HEK293 (cell line): ENCODE results near the gene BAG2.

Experiments
- CTCF ChIA-PET: fragments of 350-600 bp; formaldehyde crosslinking; extraction: SDS; loops from one replicate; lab custom pipeline; 2021; ENCODE audit warnings: antibody characterized with exemption; lab: Yijun Ruan, JAX
- POLR2A ChIA-PET: fragments of 300-600 bp; formaldehyde crosslinking; extraction: SDS; loops from one replicate; lab custom pipeline; 2020; ENCODE audit warnings: antibody characterized with exemption, inconsistent platforms; lab: Yijun Ruan, JAX
- H3K27ac ChIP-seq: fragments of 200-500 bp; sonication (Bioruptor generic); 2 replicates; pipeline ENCODE4 v1.5.1; 2014; ENCODE audit warnings: low read depth, low read length, control low read depth, inconsistent platforms; ENCODE audit errors: extremely low read depth
- H3K36me3 ChIP-seq, 2 experiments: fragments of 200-500 bp in 1 of 2; sonication (Bioruptor generic) in 1 of 2; 1 replicate in 1 of 2; 2 replicates in 1 of 2; pipeline ENCODE4 v1.5.1; 2014 to 2017; ENCODE audit warnings: inconsistent platforms in 2 of 2, low read length in 2 of 2; ENCODE audit not compliant: control insufficient read depth in 2 of 2, insufficient read depth in 1 of 2
- H3K4me1 ChIP-seq: fragments of 200-500 bp; sonication (Bioruptor generic); 2 replicates; pipeline ENCODE4 v1.5.1; 2014; ENCODE audit warnings: mild to moderate bottlenecking, low read length, inconsistent platforms; ENCODE audit not compliant: control insufficient read depth, insufficient read depth
- H3K4me3 ChIP-seq: 2 replicates; pipeline ENCODE4 v1.5.1; 2011; ENCODE audit warnings: low read depth, mild to moderate bottlenecking, control low read depth, low read length, moderate library complexity
- H3K9me3 ChIP-seq: fragments of 200-500 bp; sonication (Bioruptor generic); 2 replicates; pipeline ENCODE4 v1.5.1; 2014; ENCODE audit warnings: low read depth, low read length, inconsistent platforms; ENCODE audit not compliant: control insufficient read depth, insufficient read depth
- KLF9 ChIP-seq: fragments of 450-650 bp; formaldehyde crosslinking; IDR thresholded peaks from 2 replicates; pipeline ENCODE4 v1.5.1; 2016; ENCODE audit warnings: missing biosample characterization, missing genetic modification characterization, low read depth
- SP3 ChIP-seq: fragments of 450-650 bp; formaldehyde crosslinking; IDR thresholded peaks from 2 replicates; pipeline ENCODE4 v1.5.1; 2016; ENCODE audit warnings: missing biosample characterization, missing genetic modification characterization
- SP7 ChIP-seq: fragments of 450-650 bp; formaldehyde crosslinking; IDR thresholded peaks from 2 replicates; pipeline ENCODE4 v1.5.1; 2016; ENCODE audit warnings: missing biosample characterization, missing genetic modification characterization
- WT1 ChIP-seq: fragments of 450-650 bp; formaldehyde crosslinking; IDR thresholded peaks from 2 replicates; pipeline ENCODE4 v1.5.1; 2016; ENCODE audit warnings: missing biosample characterization, missing genetic modification characterization
- YY1 ChIP-seq: fragments of 450-650 bp; formaldehyde crosslinking; IDR thresholded peaks from 2 replicates; pipeline ENCODE4 v1.5.1; 2018; ENCODE audit warnings: missing biosample characterization, missing genetic modification characterization
- ZBTB17 ChIP-seq: fragments of 450-650 bp; formaldehyde crosslinking; IDR thresholded peaks from 2 replicates; pipeline ENCODE4 v1.5.1; 2016; ENCODE audit warnings: missing biosample characterization, missing genetic modification characterization
- ZEB2 ChIP-seq: fragments of 450-650 bp; formaldehyde crosslinking; IDR thresholded peaks from 2 replicates; pipeline ENCODE4 v1.5.1; 2016; ENCODE audit warnings: missing biosample characterization, missing genetic modification characterization
- ZNF239 ChIP-seq: fragments of 450-650 bp; formaldehyde crosslinking; IDR thresholded peaks from 2 replicates; pipeline ENCODE4 v1.5.1; 2016; ENCODE audit warnings: missing biosample characterization, missing genetic modification characterization
- ZNF335 ChIP-seq: fragments of 450-650 bp; formaldehyde crosslinking; conservative IDR thresholded peaks from 2 replicates; pipeline ENCODE4 v1.5.1; 2016; ENCODE audit warnings: missing biosample characterization, missing genetic modification characterization
- ZNF391 ChIP-seq: fragments of 450-650 bp; formaldehyde crosslinking; IDR thresholded peaks from 2 replicates; pipeline ENCODE4 v1.5.1; 2016; ENCODE audit warnings: low read depth, missing biosample characterization, missing genetic modification characterization, borderline replicate concordance
- ZNF549 ChIP-seq: fragments of 450-650 bp; IDR thresholded peaks from 2 replicates; pipeline ENCODE4 v1.5.1; 2018; ENCODE audit warnings: missing biosample characterization, missing genetic modification characterization, mild to moderate bottlenecking, inconsistent platforms, moderate library complexity
- ZNF561 ChIP-seq: fragments of 450-650 bp; IDR thresholded peaks from 2 replicates; pipeline ENCODE4 v1.5.1; 2018; ENCODE audit warnings: missing biosample characterization, missing genetic modification characterization, borderline replicate concordance
- ZNF596 ChIP-seq: fragments of 450-650 bp; IDR thresholded peaks from 2 replicates; pipeline ENCODE4 v1.5.0; 2018; ENCODE audit warnings: missing biosample characterization, mild to moderate bottlenecking, missing genetic modification characterization, moderate library complexity
- ZNF610 ChIP-seq: fragments of 450-650 bp; formaldehyde crosslinking; IDR thresholded peaks from 2 replicates; pipeline ENCODE4 v1.5.1; 2016; ENCODE audit warnings: missing biosample characterization, missing genetic modification characterization, borderline replicate concordance
- ZNF654 ChIP-seq: fragments of 450-650 bp; formaldehyde crosslinking; IDR thresholded peaks from 2 replicates; pipeline ENCODE4 v1.5.1; 2016; ENCODE audit warnings: low read depth, missing biosample characterization, missing genetic modification characterization
- ZNF692 ChIP-seq: fragments of 450-650 bp; formaldehyde crosslinking; IDR thresholded peaks from 2 replicates; pipeline ENCODE4 v1.5.1; 2016; ENCODE audit warnings: missing biosample characterization, missing genetic modification characterization
- ZSCAN30 ChIP-seq: fragments of 450-650 bp; IDR thresholded peaks from 2 replicates; pipeline ENCODE4 v1.5.1; 2018; ENCODE audit warnings: missing biosample characterization, mild to moderate bottlenecking, missing genetic modification characterization, moderate library complexity
- ZXDB ChIP-seq: fragments of 450-650 bp; formaldehyde crosslinking; IDR thresholded peaks from 2 replicates; pipeline ENCODE4 v1.5.1; 2016; ENCODE audit warnings: missing biosample characterization, missing genetic modification characterization
- TF ChIP-seq, protein P1 (sequence below): fragments of 450-650 bp; IDR thresholded peaks from 2 replicates; pipeline ENCODE4 v1.5.1; 2018; ENCODE audit warnings: missing biosample characterization, missing genetic modification characterization
- TF ChIP-seq, protein P2 (sequence below): fragments of 450-650 bp; formaldehyde crosslinking; IDR thresholded peaks from 2 replicates; pipeline ENCODE4 v1.5.1; 2016; ENCODE audit warnings: missing biosample characterization, missing genetic modification characterization
- TF ChIP-seq, protein P3 (sequence below): fragments of 450-650 bp; formaldehyde crosslinking; IDR thresholded peaks from 2 replicates; pipeline ENCODE4 v1.5.1; 2016; ENCODE audit warnings: missing biosample characterization, missing genetic modification characterization, borderline replicate concordance

BAG2 gene

GRCh38 chr6:57221936-57222742 is 50.0 kb downstream of the BAG2 start, which contains the start of gene RAB23 (continued):
- TF ChIP-seq ZNF692, result peak; percentile 88
- TF ChIP-seq ZNF391 (tag by site-specific recombination), result no peak
- TF ChIP-seq ZNF549 (tag by site-specific recombination), result no peak
- 0 out of 2 replicates have a peak, but pooled peaks have one; percentile 10 for TF ChIP-seq SP7 (tag by site-specific recombination)
- peak; percentile 33; the same call in 1 of the 2 replicates for TF ChIP-seq KLF9 (tag by site-specific recombination)
- 0 out of 2 replicates have a peak, but pooled peaks have one; percentile 31 for TF ChIP-seq ZNF596
- no peak for TF ChIP-seq ZNF610 (tag by site-specific recombination)
- peak; percentile 68 for TF ChIP-seq ZBTB17 (tag by site-specific recombination)
- TF ChIP-seq ZNF561, result peak; percentile 4; the same call in 1 of the 2 replicates
- peak; percentile 11; the same call in 1 of the 2 replicates for TF ChIP-seq ZXDB (tag by site-specific recombination)
- peak; percentile 62 for TF ChIP-seq ZNF335
- TF ChIP-seq, protein P1, sequence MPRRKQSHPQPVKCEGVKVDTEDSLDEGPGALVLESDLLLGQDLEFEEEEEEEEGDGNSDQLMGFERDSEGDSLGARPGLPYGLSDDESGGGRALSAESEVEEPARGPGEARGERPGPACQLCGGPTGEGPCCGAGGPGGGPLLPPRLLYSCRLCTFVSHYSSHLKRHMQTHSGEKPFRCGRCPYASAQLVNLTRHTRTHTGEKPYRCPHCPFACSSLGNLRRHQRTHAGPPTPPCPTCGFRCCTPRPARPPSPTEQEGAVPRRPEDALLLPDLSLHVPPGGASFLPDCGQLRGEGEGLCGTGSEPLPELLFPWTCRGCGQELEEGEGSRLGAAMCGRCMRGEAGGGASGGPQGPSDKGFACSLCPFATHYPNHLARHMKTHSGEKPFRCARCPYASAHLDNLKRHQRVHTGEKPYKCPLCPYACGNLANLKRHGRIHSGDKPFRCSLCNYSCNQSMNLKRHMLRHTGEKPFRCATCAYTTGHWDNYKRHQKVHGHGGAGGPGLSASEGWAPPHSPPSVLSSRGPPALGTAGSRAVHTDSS (tag by site-specific recombination), result peak; percentile 29; the same call in 1 of the 2 replicates
- no peak for TF ChIP-seq ZNF239 (tag by site-specific recombination)
- peak; percentile 78 for TF ChIP-seq WT1
- 0 out of 2 replicates have a peak, but pooled peaks have one; percentile 15 for TF ChIP-seq ZEB2
- TF ChIP-seq ZSCAN30, result peak; percentile 14; the same call in 1 of the 2 replicates
- TF ChIP-seq SP3 (tag by site-specific recombination), result no peak
- TF ChIP-seq ZNF654 (tag by site-specific recombination), result 0 out of 2 replicates have a peak, but pooled peaks have one; percentile 3
- no peak for TF ChIP-seq YY1
- TF ChIP-seq, protein P2, sequence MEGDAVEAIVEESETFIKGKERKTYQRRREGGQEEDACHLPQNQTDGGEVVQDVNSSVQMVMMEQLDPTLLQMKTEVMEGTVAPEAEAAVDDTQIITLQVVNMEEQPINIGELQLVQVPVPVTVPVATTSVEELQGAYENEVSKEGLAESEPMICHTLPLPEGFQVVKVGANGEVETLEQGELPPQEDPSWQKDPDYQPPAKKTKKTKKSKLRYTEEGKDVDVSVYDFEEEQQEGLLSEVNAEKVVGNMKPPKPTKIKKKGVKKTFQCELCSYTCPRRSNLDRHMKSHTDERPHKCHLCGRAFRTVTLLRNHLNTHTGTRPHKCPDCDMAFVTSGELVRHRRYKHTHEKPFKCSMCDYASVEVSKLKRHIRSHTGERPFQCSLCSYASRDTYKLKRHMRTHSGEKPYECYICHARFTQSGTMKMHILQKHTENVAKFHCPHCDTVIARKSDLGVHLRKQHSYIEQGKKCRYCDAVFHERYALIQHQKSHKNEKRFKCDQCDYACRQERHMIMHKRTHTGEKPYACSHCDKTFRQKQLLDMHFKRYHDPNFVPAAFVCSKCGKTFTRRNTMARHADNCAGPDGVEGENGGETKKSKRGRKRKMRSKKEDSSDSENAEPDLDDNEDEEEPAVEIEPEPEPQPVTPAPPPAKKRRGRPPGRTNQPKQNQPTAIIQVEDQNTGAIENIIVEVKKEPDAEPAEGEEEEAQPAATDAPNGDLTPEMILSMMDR (tag by site-specific recombination), result 0 out of 2 replicates have a peak, but pooled peaks have one; percentile 18

GRCh38 chr6:57222743-57223077 is 50.6 kb downstream of the BAG2 start:
- peaks cover 0 to 4% of the 10 kb centered on the region in 2 experiments; a peak in 1 of 3 replicates for H3K36me3 ChIP-seq
- TF ChIP-seq, protein P3, sequence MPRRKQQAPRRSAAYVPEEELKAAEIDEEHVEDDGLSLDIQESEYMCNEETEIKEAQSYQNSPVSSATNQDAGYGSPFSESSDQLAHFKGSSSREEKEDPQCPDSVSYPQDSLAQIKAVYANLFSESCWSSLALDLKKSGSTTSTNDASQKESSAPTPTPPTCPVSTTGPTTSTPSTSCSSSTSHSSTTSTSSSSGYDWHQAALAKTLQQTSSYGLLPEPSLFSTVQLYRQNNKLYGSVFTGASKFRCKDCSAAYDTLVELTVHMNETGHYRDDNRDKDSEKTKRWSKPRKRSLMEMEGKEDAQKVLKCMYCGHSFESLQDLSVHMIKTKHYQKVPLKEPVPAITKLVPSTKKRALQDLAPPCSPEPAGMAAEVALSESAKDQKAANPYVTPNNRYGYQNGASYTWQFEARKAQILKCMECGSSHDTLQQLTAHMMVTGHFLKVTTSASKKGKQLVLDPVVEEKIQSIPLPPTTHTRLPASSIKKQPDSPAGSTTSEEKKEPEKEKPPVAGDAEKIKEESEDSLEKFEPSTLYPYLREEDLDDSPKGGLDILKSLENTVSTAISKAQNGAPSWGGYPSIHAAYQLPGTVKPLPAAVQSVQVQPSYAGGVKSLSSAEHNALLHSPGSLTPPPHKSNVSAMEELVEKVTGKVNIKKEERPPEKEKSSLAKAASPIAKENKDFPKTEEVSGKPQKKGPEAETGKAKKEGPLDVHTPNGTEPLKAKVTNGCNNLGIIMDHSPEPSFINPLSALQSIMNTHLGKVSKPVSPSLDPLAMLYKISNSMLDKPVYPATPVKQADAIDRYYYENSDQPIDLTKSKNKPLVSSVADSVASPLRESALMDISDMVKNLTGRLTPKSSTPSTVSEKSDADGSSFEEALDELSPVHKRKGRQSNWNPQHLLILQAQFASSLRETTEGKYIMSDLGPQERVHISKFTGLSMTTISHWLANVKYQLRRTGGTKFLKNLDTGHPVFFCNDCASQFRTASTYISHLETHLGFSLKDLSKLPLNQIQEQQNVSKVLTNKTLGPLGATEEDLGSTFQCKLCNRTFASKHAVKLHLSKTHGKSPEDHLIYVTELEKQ (tag by site-specific recombination), result no peak
- peak; percentile 16; the same call in 1 of the 2 replicates for TF ChIP-seq ZNF335
- peaks cover 15% of the 10 kb centered on the region for H3K4me1 ChIP-seq
- H3K4me3 ChIP-seq, result peak overlapping the region; percentile 83
- CTCF ChIA-PET, result interaction anchor here (1.2 kb wide), 1 partner anchor 93 kb away, joined by 5 read pairs; no protein-coding TSS in a partner anchor
- no peaks in the 10 kb centered on the region for H3K9me3 ChIP-seq
- H3K27ac ChIP-seq, result no peak overlapping the region; the same call in 1 of the 2 replicates
- POLR2A ChIA-PET, result interaction anchor here (1.0 to 2.3 kb wide), 6 partner anchors 9 to 316 kb away, joined by 3 to 15 read pairs (median 4); partner anchors contain the start of gene BAG2
